PC-3 (cell line): ENCODE measurements around the gene TFRC. TPM values are rescaled to one million over a fixed set of nuclear protein-coding genes. Genes with fewer than 3 reads are reported as not detected.

Experiments
- ATAC-seq: fragments of 200-7000 bp; cut with Tn5 transposase; 2 replicates; pipeline ENCODE4 v1.9.1; 2020; ENCODE audit warnings: mild to moderate bottlenecking, moderate library complexity
- BruUV-seq: library from RNA; stranded (reverse); fragments of 400-500 nt; replicated peaks from 2 replicates; lab custom pipeline; 2021; lab: Mats Ljungman, UMichigan
- CTCF ChIA-PET: fragments of 300-600 bp; sonication (Branson Sonifier 250); formaldehyde crosslinking; loops from one replicate; lab custom pipeline; 2022; ENCODE audit warnings: antibody characterized with exemption; lab: Charles Lee
- POLR2A ChIA-PET: fragments of 300-600 bp; sonication (Branson Sonifier 250); formaldehyde crosslinking; loops from one replicate; lab custom pipeline; 2022; ENCODE audit warnings: antibody characterized with exemption; ENCODE audit not compliant: unreplicated experiment; lab: Charles Lee
- DNase-seq: peaks from one replicate; pipeline ENCODE4 v3.0.0-alpha.2; 2015
- H2AFZ ChIP-seq: fragments of 300-600 bp; sonication (generic); 2 replicates; pipeline ENCODE4 v1.6.0; 2016; ENCODE audit warnings: antibody characterized with exemption, low read length
- H3F3A ChIP-seq: fragments of 300-600 bp; sonication (generic); one replicate; pipeline ENCODE4 v1.6.0; 2017; ENCODE audit warnings: antibody characterized with exemption, low read length, control low read depth, mild to moderate bottlenecking; ENCODE audit not compliant: unreplicated experiment
- H3K27ac ChIP-seq: fragments of 300-600 bp; sonication (generic); 2 replicates; pipeline ENCODE4 v1.5.1; 2016; ENCODE audit warnings: mild to moderate bottlenecking, low read length
- H3K27me3 ChIP-seq: fragments of 300-600 bp; sonication (generic); 2 replicates; pipeline ENCODE4 v1.6.1; 2016; ENCODE audit warnings: low read length, mixed read lengths
- H3K36me3 ChIP-seq: fragments of 300-600 bp; sonication (generic); 2 replicates; pipeline ENCODE4 v1.6.1; 2016; ENCODE audit warnings: low read depth, mixed run types, low read length, mixed read lengths
- H3K4me1 ChIP-seq: fragments of 300-600 bp; sonication (generic); 2 replicates; pipeline ENCODE4 v1.5.1; 2016; ENCODE audit warnings: low read length; ENCODE audit not compliant: insufficient read depth
- H3K4me2 ChIP-seq: fragments of 300-600 bp; sonication (generic); 2 replicates; pipeline ENCODE4 v1.6.0; 2016; ENCODE audit warnings: low read length
- H3K4me3 ChIP-seq: fragments of 300-600 bp; sonication (generic); 2 replicates; pipeline ENCODE4 v1.5.1; 2016; ENCODE audit warnings: mild to moderate bottlenecking, low read length, mixed read lengths
- H3K79me2 ChIP-seq: fragments of 300-600 bp; sonication (generic); 2 replicates; pipeline ENCODE4 v1.6.1; 2017; ENCODE audit warnings: low read length, mixed read lengths
- H3K9ac ChIP-seq: fragments of 300-600 bp; sonication (generic); 2 replicates; pipeline ENCODE4 v1.6.0; 2016; ENCODE audit warnings: mild to moderate bottlenecking, low read length
- H3K9me2 ChIP-seq: fragments of 300-600 bp; sonication (generic); replicated peaks from 2 replicates; pipeline ENCODE4 v1.6.1; 2016; ENCODE audit warnings: mixed run types, low read length, mixed read lengths
- H3K9me3 ChIP-seq: fragments of 300-600 bp; sonication (generic); 2 replicates; pipeline ENCODE4 v1.6.1; 2016; ENCODE audit warnings: low read length, mixed read lengths
- H4K20me1 ChIP-seq: fragments of 300-600 bp; sonication (generic); 2 replicates; pipeline ENCODE4 v1.6.1; 2016; ENCODE audit warnings: low read length, mixed read lengths
- CTCF ChIP-seq: fragments of 300-600 bp; sonication (generic); conservative IDR thresholded peaks from 2 replicates; pipeline ENCODE4 v1.5.1; 2017; ENCODE audit warnings: antibody characterized with exemption, low read depth, mild to moderate bottlenecking, low read length
- EZH2 ChIP-seq: fragments of 300-600 bp; sonication (generic); IDR thresholded peaks from one replicate; pipeline ENCODE4 v1.6.1; 2017; ENCODE audit warnings: antibody characterized with exemption, mild to moderate bottlenecking, low read length; ENCODE audit not compliant: unreplicated experiment
- EZH2phosphoT487 ChIP-seq: fragments of 300-600 bp; sonication (generic); IDR thresholded peaks from 2 replicates; pipeline ENCODE4 v1.6.1; 2018; ENCODE audit warnings: mild to moderate bottlenecking, antibody characterized with exemption, low read length, borderline replicate concordance
- intact Hi-C: fragments of 100-400 bp; cut with micrococcal nuclease; formaldehyde crosslinking; loops from 2 replicates; pipeline ENCODE4 v1.9.0; 2023
- total RNA-seq: library from RNA; depleted of rRNA; stranded (reverse); fragments of >200 nt; gene quantifications from 2 replicates; pipeline ENCODE4 v1.2.3, GENCODE V29; 2014

TFRC gene
- total RNA-seq, 1 experiment from 2014 or later, result 287 TPM

GRCh38 chr3:196067439-196067838 lies 14.5 kb downstream of the TFRC start:
- BruUV-seq, result no TSS peak
- Histone ChIP-seq H3K27ac (no peak overlapping the region), H3K4me3 (no peak overlapping the region), H3K27me3 (no peaks in the 10 kb centered on the region), H3K9ac (no peak overlapping the region), H3F3A (no peaks in the 10 kb centered on the region), H3K4me2 (no peak overlapping the region), H2AFZ (no peak overlapping the region), H3K4me1 (no peaks in the 10 kb centered on the region), H4K20me1 (peaks cover 11% of the 10 kb centered on the region; the same call in 1 of the 2 replicates), H3K9me3 (no peaks in the 10 kb centered on the region), H3K79me2 (peaks cover 16% of the 10 kb centered on the region), H3K9me2 (no peaks in the 10 kb centered on the region), H3K36me3 (peaks cover 82% of the 10 kb centered on the region)
- ChIA-PET CTCF (no interaction called here), POLR2A (no interaction called here)
- no peak for DNase-seq
- no peak for ATAC-seq
- no peak for TF ChIP-seq CTCF
- TF ChIP-seq EZH2, result no peak
- TF ChIP-seq EZH2phosphoT487, result no peak
- intact Hi-C loops, result no loop called here

- BruUV-seq, result no TSS peak
- no peak for DNase-seq
- Histone ChIP-seq H3F3A (no peaks in the 10 kb centered on the region), H3K27ac (no peak overlapping the region), H3K9me2 (no peaks in the 10 kb centered on the region), H3K79me2 (no peaks in the 10 kb centered on the region), H3K4me2 (no peak overlapping the region), H3K4me3 (no peak overlapping the region), H2AFZ (no peak overlapping the region), H3K9me3 (no peaks in the 10 kb centered on the region), H4K20me1 (peaks cover 9% of the 10 kb centered on the region), H3K27me3 (no peaks in the 10 kb centered on the region), H3K4me1 (no peaks in the 10 kb centered on the region), H3K36me3 (peaks cover 76% of the 10 kb centered on the region), H3K9ac (no peak overlapping the region)
- TF ChIP-seq EZH2, result no peak
- TF ChIP-seq CTCF, result no peak
- TF ChIP-seq EZH2phosphoT487, result no peak
- POLR2A ChIA-PET, result no interaction called here
- CTCF ChIA-PET, result no interaction called here
- intact Hi-C loops, result no loop called here
- no peak for ATAC-seq
Measured at GRCh38 chr3:196063971-196064370, 17.9 kb downstream of the TFRC start.

- POLR2A ChIA-PET, result no interaction called here
Measured at GRCh38 chr3:196063456-196063855, 18.4 kb downstream of the TFRC start.

More at GRCh38 chr3:196063456-196063855, 18.4 kb downstream of the TFRC start:
- Histone ChIP-seq H3K4me2 (no peak overlapping the region), H3K4me3 (no peak overlapping the region), H3K79me2 (no peaks in the 10 kb centered on the region), H3K4me1 (no peaks in the 10 kb centered on the region), H3K27ac (no peak overlapping the region), H3K9ac (no peak overlapping the region), H3K9me2 (no peaks in the 10 kb centered on the region), H2AFZ (no peak overlapping the region), H3K27me3 (no peaks in the 10 kb centered on the region), H3K9me3 (no peaks in the 10 kb centered on the region), H3K36me3 (peaks cover 77% of the 10 kb centered on the region), H3F3A (no peaks in the 10 kb centered on the region), H4K20me1 (peaks cover 9% of the 10 kb centered on the region)
- no peak for DNase-seq
- TF ChIP-seq EZH2phosphoT487, result no peak
- TF ChIP-seq CTCF, result no peak
- no peak for TF ChIP-seq EZH2
- intact Hi-C loops, result no loop called here
- ATAC-seq, result no peak
- CTCF ChIA-PET, result no interaction called here
- no TSS peak for BruUV-seq
